Putamen (tissue), 1 donor: ENCODE data around the gene ARHGDIB.

Experiments used
- DNase-seq: peaks from one replicate; pipeline ENCODE4 v3.0.0-alpha.2; 2016; ENCODE audit warnings: low spot score

The ARHGDIB gene

GRCh38 chr12:14956024-14956891 is 5.1 kb downstream of the ARHGDIB start:
- no peak for DNase-seq

GRCh38 chr12:14954269-14954668 is 7.1 kb downstream of the ARHGDIB start:
- no peak for DNase-seq

- DNase-seq, result no peak
Measured at GRCh38 chr12:14953752-14954151, 7.6 kb downstream of the ARHGDIB start.

- no peak for DNase-seq
Measured at GRCh38 chr12:14952299-14952921, 9.0 kb downstream of the ARHGDIB start.

- no peak for DNase-seq
Measured at GRCh38 chr12:14951851-14952250, 9.6 kb downstream of the ARHGDIB start.

GRCh38 chr12:14950982-14951746 is 10.2 kb downstream of the ARHGDIB start:
- no peak for DNase-seq

- DNase-seq, result no peak
Measured at GRCh38 chr12:14950421-14950820, 11.0 kb downstream of the ARHGDIB start.

- DNase-seq, result no peak
Measured at GRCh38 chr12:14949631-14950030, 11.8 kb downstream of the ARHGDIB start.

- no peak for DNase-seq
Measured at GRCh38 chr12:14948672-14949071, 12.7 kb downstream of the ARHGDIB start.

GRCh38 chr12:14946861-14947260 is 14.5 kb downstream of the ARHGDIB start:
- DNase-seq, result no peak

GRCh38 chr12:14946162-14946561 is 15.2 kb downstream of the ARHGDIB start:
- no peak for DNase-seq

- no peak for DNase-seq
Measured at GRCh38 chr12:14942196-14942931, 19.0 kb downstream of the ARHGDIB start.

- DNase-seq, result no peak
Measured at GRCh38 chr12:14941369-14941768, 20.0 kb downstream of the ARHGDIB start.

GRCh38 chr12:14938301-14938700 is 23.1 kb downstream of the ARHGDIB start, which contains the start of gene ERP27:
Gene ERP27, minus strand, starts transcription at chr12:14938537. Its CDS starts 29 bp downstream, at chr12:14938508.
- no peak for DNase-seq

- DNase-seq, result no peak
Measured at GRCh38 chr12:14937689-14938088, 23.7 kb downstream of the ARHGDIB start.

- DNase-seq, result no peak
Measured at GRCh38 chr12:14937014-14937413, 24.4 kb downstream of the ARHGDIB start.

- no peak for DNase-seq
Measured at GRCh38 chr12:14936224-14936861, 25.1 kb downstream of the ARHGDIB start.

- DNase-seq, result no peak
Measured at GRCh38 chr12:14935031-14935430, 26.4 kb downstream of the ARHGDIB start.

GRCh38 chr12:14934511-14934910 is 26.9 kb downstream of the ARHGDIB start:
- DNase-seq, result no peak

- no peak for DNase-seq
Measured at GRCh38 chr12:14931791-14932560, 29.4 kb downstream of the ARHGDIB start.

- DNase-seq, result no peak
Measured at GRCh38 chr12:14931359-14931758, 30.0 kb downstream of the ARHGDIB start.
